ENCODE data around the gene EIF4EBP3.

The EIF4EBP3 gene

DNA sequence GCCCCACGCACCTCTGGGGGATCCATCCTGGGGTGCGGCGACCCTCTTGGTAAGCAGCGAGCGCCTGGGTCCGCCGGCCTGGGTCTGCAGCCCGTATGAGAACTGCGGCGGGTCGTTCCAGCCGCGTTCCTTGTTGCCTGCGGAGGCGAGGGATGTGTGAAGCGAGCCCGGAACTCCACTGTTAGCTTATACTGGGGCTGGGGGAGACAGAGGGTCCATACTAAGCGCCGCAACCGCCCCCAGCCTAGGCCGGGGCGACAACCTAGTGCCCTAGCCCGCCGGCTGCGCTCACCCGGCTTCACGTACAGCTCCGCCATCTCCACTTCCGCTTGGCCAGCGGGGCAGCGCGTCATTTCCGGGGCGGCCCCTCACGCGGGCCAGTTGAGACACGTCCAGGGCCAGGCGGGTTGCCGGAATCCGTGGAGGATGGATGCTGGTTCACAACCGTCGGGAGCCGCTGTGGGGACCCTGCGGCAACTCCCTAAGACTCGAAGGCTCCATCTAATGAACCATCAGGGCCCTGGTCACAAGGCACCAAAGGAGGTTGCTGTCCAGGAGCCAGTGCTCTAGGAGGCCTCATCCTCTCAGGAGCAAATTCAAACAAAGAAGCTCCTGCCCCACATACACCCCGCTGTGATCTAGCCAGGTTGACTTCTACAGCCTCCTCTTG, 9.8 kb downstream of the EIF4EBP3 start, which contains the start of gene SRA1:
SRA1 (minus strand) TSS at position 338 of the 670 bp plus-strand sequence; CDS start at position 317, 21 bp downstream.
- H3K4me3 ChIP-seq (ENCODE audit: low read length in 2 of 2), result peak within 1 kb of the TSS; percentile 87 to 92
- peak within 1 kb of the TSS; percentile 93 for H3K9ac ChIP-seq (ENCODE audit: low read length in 2 of 2)
- H3K4me1 ChIP-seq (ENCODE audit: control insufficient read depth, insufficient read depth, low read length), result peaks cover 28% of the 10 kb centered on the region
- peak within 1 kb of the TSS; percentile 92 for H3K27ac ChIP-seq (ENCODE audit: low read length)
- H3K27me3 ChIP-seq (ENCODE audit: control insufficient read depth in 1 of 2, insufficient read depth in 2 of 2, low read length in 2 of 2), result no peaks in the 10 kb centered on the region
- H3K9me3 ChIP-seq (ENCODE audit: control insufficient read depth in 2 of 2, low read length in 2 of 2), result no peaks in the 10 kb centered on the region
- peaks cover 6 to 13% of the 10 kb centered on the region in 2 donors for H3K36me3 ChIP-seq (ENCODE audit: control insufficient read depth in 2 of 2, insufficient read depth in 2 of 2, low read length in 2 of 2)

DNA sequence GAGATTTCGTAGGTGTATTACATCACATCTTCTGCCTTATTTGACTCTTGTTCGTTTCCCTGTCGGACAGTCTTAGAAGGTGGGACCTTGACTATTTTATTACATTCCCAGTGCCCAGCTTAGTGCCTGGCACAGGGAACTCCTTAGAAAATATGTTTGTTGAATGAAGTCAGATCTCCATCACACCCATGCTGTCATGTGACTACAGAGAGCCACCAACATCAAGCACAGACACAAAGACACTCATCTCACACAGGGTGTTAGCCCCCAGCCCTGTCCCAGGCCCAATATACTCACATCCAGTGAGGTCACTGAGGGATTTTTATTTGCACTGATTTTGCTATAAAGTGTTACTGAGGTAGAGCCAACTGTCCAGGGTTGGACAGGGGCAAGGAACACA, 10.5 kb downstream of the EIF4EBP3 start:
- peak overlapping the region; percentile 92 for H3K27ac ChIP-seq (ENCODE audit: low read length)
- peaks cover 33% of the 10 kb centered on the region for H3K4me1 ChIP-seq (ENCODE audit: control insufficient read depth, insufficient read depth, low read length)
- H3K9ac ChIP-seq (ENCODE audit: low read length in 2 of 2), result peak overlapping the region in 1 of 2 donors; percentile 93
- H3K36me3 ChIP-seq (ENCODE audit: control insufficient read depth in 2 of 2, insufficient read depth in 2 of 2, low read length in 2 of 2), result peaks cover 6 to 13% of the 10 kb centered on the region in 2 donors
- no peaks in the 10 kb centered on the region for H3K9me3 ChIP-seq (ENCODE audit: control insufficient read depth in 2 of 2, low read length in 2 of 2)
- peak overlapping the region; percentile 87 to 92 for H3K4me3 ChIP-seq (ENCODE audit: low read length in 2 of 2)
- H3K27me3 ChIP-seq (ENCODE audit: control insufficient read depth in 1 of 2, insufficient read depth in 2 of 2, low read length in 2 of 2), result no peaks in the 10 kb centered on the region

DNA sequence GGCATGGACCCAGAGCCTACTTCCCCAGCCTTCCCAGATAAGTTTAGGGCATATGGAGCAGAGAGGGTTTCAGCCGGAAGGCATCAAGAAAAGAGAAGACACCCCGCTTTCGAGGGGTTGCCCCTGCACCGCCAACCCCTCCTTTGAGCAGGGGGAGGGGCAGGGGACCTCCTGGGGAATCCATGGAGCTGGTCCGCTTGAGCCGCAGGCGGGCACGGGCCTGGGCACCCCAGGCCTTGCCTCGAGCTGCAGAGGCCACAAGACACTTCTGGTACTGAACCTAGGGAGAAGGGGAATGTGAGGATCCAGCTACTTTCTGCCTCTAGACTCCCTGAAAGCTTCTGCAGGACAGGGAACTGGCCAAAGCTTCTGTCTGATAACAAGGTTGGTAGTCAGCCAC, 11.1 kb downstream of the EIF4EBP3 start:
- Histone ChIP-seq H3K4me1 (ENCODE audit: control insufficient read depth, insufficient read depth, low read length) (peaks cover 37% of the 10 kb centered on the region), H3K27me3 (ENCODE audit: control insufficient read depth in 1 of 2, insufficient read depth in 2 of 2, low read length in 2 of 2) (no peaks in the 10 kb centered on the region), H3K9ac (ENCODE audit: low read length in 2 of 2) (no peak overlapping the region), H3K4me3 (ENCODE audit: low read length in 2 of 2) (no peak overlapping the region), H3K27ac (ENCODE audit: low read length) (peak overlapping the region; percentile 92), H3K9me3 (ENCODE audit: control insufficient read depth in 2 of 2, low read length in 2 of 2) (no peaks in the 10 kb centered on the region), H3K36me3 (ENCODE audit: control insufficient read depth in 2 of 2, insufficient read depth in 2 of 2, low read length in 2 of 2) (peaks cover 6 to 10% of the 10 kb centered on the region in 2 donors)

DNA sequence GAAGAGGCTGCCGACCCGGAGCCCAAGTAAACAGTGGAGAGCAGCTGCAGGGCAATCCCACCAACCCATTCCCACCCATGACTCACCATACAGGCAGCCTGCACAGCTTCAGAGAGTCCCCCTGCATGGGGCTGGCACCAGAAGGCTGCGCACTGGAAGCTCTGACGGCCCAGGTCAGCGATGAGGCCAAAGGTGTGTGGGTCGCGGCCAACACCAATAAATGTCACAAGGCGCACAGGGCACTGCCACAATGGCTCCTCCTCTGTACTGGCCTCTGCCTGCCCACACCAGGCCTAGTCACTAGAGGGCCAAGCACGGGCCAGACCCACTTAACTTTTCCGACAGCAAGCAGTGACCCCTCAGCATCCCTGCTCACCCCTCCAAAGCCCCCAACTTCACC, 12.8 kb downstream of the EIF4EBP3 start:
- Histone ChIP-seq H3K4me3 (ENCODE audit: low read length in 2 of 2) (no peak overlapping the region), H3K4me1 (ENCODE audit: control insufficient read depth, insufficient read depth, low read length) (peaks cover 44% of the 10 kb centered on the region), H3K9me3 (ENCODE audit: control insufficient read depth in 2 of 2, low read length in 2 of 2) (no peaks in the 10 kb centered on the region), H3K9ac (ENCODE audit: low read length in 2 of 2) (no peak overlapping the region), H3K27me3 (ENCODE audit: control insufficient read depth in 1 of 2, insufficient read depth in 2 of 2, low read length in 2 of 2) (no peaks in the 10 kb centered on the region), H3K27ac (ENCODE audit: low read length) (no peak overlapping the region), H3K36me3 (ENCODE audit: control insufficient read depth in 2 of 2, insufficient read depth in 2 of 2, low read length in 2 of 2) (peaks cover 6 to 10% of the 10 kb centered on the region in 2 donors)

DNA sequence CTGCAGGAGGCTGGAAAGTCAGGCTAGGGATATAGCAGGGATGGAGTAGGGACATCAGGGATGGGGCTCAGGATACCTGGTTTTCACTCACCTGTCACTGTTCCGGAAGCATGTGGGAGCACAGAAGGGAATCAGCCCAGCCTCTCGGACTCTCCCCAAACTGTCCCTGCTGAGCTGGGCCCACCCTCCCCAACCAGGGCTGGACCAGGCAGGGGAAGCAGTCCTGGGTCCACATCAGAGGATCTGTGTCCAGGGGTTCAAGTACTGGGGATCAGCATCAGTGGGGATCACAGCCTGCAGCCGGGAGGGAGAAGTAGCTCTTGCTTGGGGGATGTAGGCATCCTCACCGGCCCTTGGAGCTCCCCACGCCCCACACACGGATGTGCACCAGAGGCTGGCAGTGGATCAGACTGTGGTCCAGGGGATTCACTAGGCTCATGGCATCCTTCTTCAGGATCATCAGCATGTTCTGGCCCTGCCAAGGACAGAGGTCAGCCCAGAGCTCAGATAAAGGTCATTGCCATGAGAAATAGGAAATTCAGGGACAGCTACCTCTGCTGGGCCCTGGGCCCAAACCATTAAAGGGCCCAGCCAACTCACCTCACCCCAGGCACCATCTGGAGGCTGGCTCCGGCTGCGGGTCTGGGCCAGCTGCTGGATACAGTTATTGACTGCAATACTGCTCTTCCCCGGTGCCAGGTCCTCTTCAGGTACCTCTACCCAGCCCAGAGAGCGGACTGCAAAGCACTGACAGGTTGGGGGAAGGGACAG, 14.5 kb downstream of the EIF4EBP3 start:
- Histone ChIP-seq H3K4me3 (ENCODE audit: low read length in 2 of 2) (no peak overlapping the region), H3K4me1 (ENCODE audit: control insufficient read depth, insufficient read depth, low read length) (peaks cover 46% of the 10 kb centered on the region), H3K27me3 (ENCODE audit: control insufficient read depth in 1 of 2, insufficient read depth in 2 of 2, low read length in 2 of 2) (no peaks in the 10 kb centered on the region), H3K36me3 (ENCODE audit: control insufficient read depth in 2 of 2, insufficient read depth in 2 of 2, low read length in 2 of 2) (peaks cover 10% of the 10 kb centered on the region in 2 donors), H3K9me3 (ENCODE audit: control insufficient read depth in 2 of 2, low read length in 2 of 2) (no peaks in the 10 kb centered on the region), H3K27ac (ENCODE audit: low read length) (no peak overlapping the region), H3K9ac (ENCODE audit: low read length in 2 of 2) (no peak overlapping the region)

DNA sequence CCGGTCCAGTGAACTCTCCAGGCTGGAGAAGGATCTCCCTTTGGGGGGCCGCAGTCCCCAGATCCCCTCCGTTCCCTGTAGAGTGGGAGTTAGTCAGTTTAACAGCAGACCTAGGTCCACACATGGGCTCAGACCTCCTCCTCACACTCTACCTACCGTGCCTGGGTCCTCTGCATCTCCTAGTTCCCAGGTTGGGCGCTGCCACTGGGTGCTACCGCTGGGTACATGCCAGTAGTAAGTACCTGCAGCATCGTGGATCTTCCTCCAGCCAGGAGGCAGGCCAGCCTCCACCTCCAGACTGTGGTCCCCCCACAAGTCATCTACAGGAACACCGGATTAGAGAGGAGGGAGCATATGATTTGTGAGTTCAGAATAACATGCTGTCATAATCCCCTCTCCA, 16.1 kb downstream of the EIF4EBP3 start:
- Histone ChIP-seq H3K27me3 (ENCODE audit: control insufficient read depth in 1 of 2, insufficient read depth in 2 of 2, low read length in 2 of 2) (no peaks in the 10 kb centered on the region), H3K36me3 (ENCODE audit: control insufficient read depth in 2 of 2, insufficient read depth in 2 of 2, low read length in 2 of 2) (peaks cover 24 to 26% of the 10 kb centered on the region in 2 donors), H3K4me1 (ENCODE audit: control insufficient read depth, insufficient read depth, low read length) (peaks cover 48% of the 10 kb centered on the region), H3K4me3 (ENCODE audit: low read length in 2 of 2) (peak overlapping the region; percentile 59 to 93), H3K27ac (ENCODE audit: low read length) (peak overlapping the region; percentile 94), H3K9ac (ENCODE audit: low read length in 2 of 2) (peak overlapping the region; percentile 89 to 96), H3K9me3 (ENCODE audit: control insufficient read depth in 2 of 2, low read length in 2 of 2) (no peaks in the 10 kb centered on the region)

DNA sequence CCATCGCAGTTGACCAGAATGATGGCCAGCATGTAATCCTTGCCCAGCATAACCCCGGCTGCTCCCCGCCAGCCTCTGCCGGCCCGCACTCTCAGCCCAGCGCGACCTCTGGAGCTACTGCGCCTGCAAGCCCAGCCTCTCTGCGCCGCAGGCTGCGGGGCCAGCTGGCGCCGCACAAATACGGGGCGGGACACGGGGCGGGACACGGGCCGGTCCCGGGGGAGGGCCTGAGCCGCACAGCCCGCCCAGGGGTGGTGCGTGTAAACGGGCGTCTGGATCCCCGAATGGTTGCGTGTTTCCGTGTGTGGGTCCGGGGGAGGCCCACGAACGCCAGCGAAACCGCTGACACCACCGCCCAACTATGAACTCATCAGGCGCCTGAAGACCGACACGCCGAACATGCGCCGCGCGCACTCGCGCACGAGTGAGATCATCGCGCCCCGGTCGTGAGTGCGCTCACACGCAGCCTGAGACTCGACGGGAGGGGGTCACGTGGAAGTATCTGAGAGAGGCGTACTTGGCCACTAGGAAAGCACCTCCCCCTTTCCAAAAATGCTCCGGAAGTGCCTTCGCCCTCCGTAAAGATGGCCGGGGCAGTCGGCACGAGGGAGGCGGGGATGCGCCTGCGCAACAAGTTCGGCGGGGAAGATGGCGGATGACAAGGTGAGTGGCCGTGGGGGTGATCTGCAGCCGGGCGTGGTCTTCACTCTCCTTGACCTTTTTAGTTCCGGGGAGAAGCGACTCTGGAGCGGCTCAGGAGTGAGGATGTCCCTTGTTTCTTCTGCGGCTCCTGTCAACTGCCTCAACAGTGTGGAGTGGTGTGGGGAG, 16.9 kb downstream of the EIF4EBP3 start, which contains the start of the genes APBB3 and SLC35A4:
APBB3 (minus strand) TSS at position 403 of the 828 bp plus-strand sequence; CDS start at position 50, 353 bp downstream.
SLC35A4 (plus strand) TSS at position 633 of the 828 bp plus-strand sequence. CDS start 2,342 bp downstream, outside the sequence.
- Histone ChIP-seq H3K4me1 (ENCODE audit: control insufficient read depth, insufficient read depth, low read length) (peaks cover 53% of the 10 kb centered on the region), H3K27me3 (ENCODE audit: control insufficient read depth in 1 of 2, insufficient read depth in 2 of 2, low read length in 2 of 2) (no peaks in the 10 kb centered on the region), H3K9me3 (ENCODE audit: control insufficient read depth in 2 of 2, low read length in 2 of 2) (no peaks in the 10 kb centered on the region), H3K9ac (ENCODE audit: low read length in 2 of 2) (peak within 1 kb of the TSS; percentile 89 to 96), H3K27ac (ENCODE audit: low read length) (peak within 1 kb of the TSS; percentile 94), H3K36me3 (ENCODE audit: control insufficient read depth in 2 of 2, insufficient read depth in 2 of 2, low read length in 2 of 2) (peaks cover 25 to 29% of the 10 kb centered on the region in 2 donors), H3K4me3 (ENCODE audit: low read length in 2 of 2) (peak within 1 kb of the TSS; percentile 93 to 97)

DNA sequence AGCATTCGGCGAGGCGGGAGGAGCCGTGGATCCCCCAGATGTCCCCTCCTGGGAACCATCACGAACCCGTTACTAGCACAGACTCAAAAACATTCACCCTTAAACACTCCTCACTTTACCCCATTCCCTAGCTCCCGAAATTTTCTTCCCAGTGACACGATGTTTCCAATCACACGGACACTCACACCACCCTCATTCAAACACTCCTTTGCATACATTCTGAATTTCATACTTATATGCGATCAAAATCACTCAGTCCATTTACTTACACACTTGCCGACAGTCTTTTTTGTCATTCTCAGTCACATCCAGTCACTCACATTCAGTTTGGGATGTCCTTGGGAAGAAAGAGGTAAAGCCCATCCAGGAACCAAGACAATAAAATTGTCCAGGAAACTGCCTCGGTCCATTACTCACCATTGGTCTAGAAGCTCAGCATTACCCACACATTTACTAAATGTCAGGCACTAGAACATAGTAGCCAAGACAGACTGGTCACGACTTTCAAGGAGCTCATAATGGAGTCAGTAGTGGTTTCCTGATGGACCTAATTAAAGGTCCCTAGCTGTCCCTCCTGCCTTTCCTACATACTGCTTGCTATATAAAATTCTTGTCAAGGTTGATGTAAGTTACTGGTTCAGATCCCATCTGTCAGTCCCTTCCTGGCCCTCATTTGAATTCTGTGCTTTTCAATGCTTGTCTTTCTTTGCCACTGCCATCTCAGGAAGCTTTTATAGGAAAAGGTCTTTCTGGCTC, 17.7 kb downstream of the EIF4EBP3 start:
- H3K27ac ChIP-seq (ENCODE audit: low read length), result peak overlapping the region; percentile 94
- no peaks in the 10 kb centered on the region for H3K9me3 ChIP-seq (ENCODE audit: control insufficient read depth in 2 of 2, low read length in 2 of 2)
- peak overlapping the region; percentile 93 to 97 for H3K4me3 ChIP-seq (ENCODE audit: low read length in 2 of 2)
- peak overlapping the region; percentile 89 to 96 for H3K9ac ChIP-seq (ENCODE audit: low read length in 2 of 2)
- peaks cover 57% of the 10 kb centered on the region for H3K4me1 ChIP-seq (ENCODE audit: control insufficient read depth, insufficient read depth, low read length)
- peaks cover 25 to 31% of the 10 kb centered on the region in 2 donors for H3K36me3 ChIP-seq (ENCODE audit: control insufficient read depth in 2 of 2, insufficient read depth in 2 of 2, low read length in 2 of 2)
- no peaks in the 10 kb centered on the region for H3K27me3 ChIP-seq (ENCODE audit: control insufficient read depth in 1 of 2, insufficient read depth in 2 of 2, low read length in 2 of 2)

DNA sequence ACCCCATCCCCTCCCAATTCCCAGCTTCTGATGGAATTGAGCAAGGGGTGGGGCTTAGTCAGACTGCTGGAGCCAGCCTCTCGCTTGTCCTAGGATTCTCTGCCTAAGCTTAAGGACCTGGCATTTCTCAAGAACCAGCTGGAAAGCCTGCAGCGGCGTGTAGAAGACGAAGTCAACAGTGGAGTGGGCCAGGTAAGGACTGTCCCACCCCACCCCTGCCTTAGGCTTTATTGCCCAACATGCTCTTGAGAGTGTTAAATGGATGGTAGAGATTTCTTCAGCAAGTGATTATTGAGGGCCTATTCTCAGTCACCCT, 18.3 kb downstream of the EIF4EBP3 start:
- Histone ChIP-seq H3K36me3 (ENCODE audit: control insufficient read depth in 2 of 2, insufficient read depth in 2 of 2, low read length in 2 of 2) (peaks cover 24 to 29% of the 10 kb centered on the region in 2 donors), H3K4me3 (ENCODE audit: low read length in 2 of 2) (peak overlapping the region in 1 of 2 donors; percentile 93), H3K27ac (ENCODE audit: low read length) (no peak overlapping the region), H3K4me1 (ENCODE audit: control insufficient read depth, insufficient read depth, low read length) (peaks cover 61% of the 10 kb centered on the region), H3K9me3 (ENCODE audit: control insufficient read depth in 2 of 2, low read length in 2 of 2) (no peaks in the 10 kb centered on the region), H3K9ac (ENCODE audit: low read length in 2 of 2) (no peak overlapping the region), H3K27me3 (ENCODE audit: control insufficient read depth in 1 of 2, insufficient read depth in 2 of 2, low read length in 2 of 2) (no peaks in the 10 kb centered on the region)

DNA sequence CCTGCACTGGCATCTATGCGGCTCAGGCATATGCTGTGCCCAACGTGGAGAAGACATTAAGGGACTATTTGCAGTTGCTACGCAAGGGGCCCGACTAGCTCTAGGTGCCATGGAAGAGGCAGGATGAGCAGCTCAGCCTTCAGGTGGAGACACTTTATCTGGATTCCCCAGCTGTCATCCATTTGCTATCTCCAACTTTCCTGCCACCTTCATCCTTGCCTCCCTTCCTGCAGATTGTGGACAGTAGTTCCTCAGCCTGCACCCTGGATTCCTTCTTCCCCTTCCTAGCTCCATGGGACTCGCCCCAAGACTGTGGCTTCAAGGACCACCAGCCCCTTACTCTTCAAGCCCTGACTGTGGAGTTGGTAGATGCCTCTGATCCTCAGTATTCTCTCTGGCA, 19.2 kb downstream of the EIF4EBP3 start:
- Histone ChIP-seq H3K9ac (ENCODE audit: low read length in 2 of 2) (no peak overlapping the region), H3K27me3 (ENCODE audit: control insufficient read depth in 1 of 2, insufficient read depth in 2 of 2, low read length in 2 of 2) (no peaks in the 10 kb centered on the region), H3K27ac (ENCODE audit: low read length) (no peak overlapping the region), H3K4me3 (ENCODE audit: low read length in 2 of 2) (no peak overlapping the region), H3K36me3 (ENCODE audit: control insufficient read depth in 2 of 2, insufficient read depth in 2 of 2, low read length in 2 of 2) (peaks cover 23 to 30% of the 10 kb centered on the region in 2 donors), H3K9me3 (ENCODE audit: control insufficient read depth in 2 of 2, low read length in 2 of 2) (no peaks in the 10 kb centered on the region), H3K4me1 (ENCODE audit: control insufficient read depth, insufficient read depth, low read length) (peaks cover 63% of the 10 kb centered on the region)

All from stomach smooth muscle (tissue), 2 donors.